Prostate gland (tissue), 2 donors: Measurements from ENCODE around the gene HNRNPUL1.

Experiments
- CTCF ChIP-seq, 4 experiments: fragments of 200-600 bp in 2 of 4; fragments of 450-650 bp in 2 of 4; sonication (generic) in 2 of 4; IDR thresholded peaks; 1 replicate in 3 of 4; 2 replicates in 1 of 4; pipeline ENCODE4 v1.5.1; 2016 to 2019; ENCODE audit warnings: antibody characterized with exemption in 4 of 4, mild to moderate bottlenecking in 2 of 4, moderate library complexity in 2 of 4
- POLR2A ChIP-seq: fragments of 450-650 bp; IDR thresholded peaks from one replicate; pipeline ENCODE4 v1.6.1; 2016; ENCODE audit warnings: antibody characterized with exemption, mild to moderate bottlenecking
- POLR2AphosphoS5 ChIP-seq: sonication (generic); formaldehyde crosslinking; IDR thresholded peaks from one replicate; pipeline ENCODE4 v1.6.1; 2017; ENCODE audit warnings: antibody characterized with exemption

- TF ChIP-seq POLR2A (peak; percentile 41), CTCF (IDR thresholded peaks at IDR 0.05) (no peak), POLR2AphosphoS5 (no peak)
Observed at GRCh38 chr19:41264581-41265394, 616 bp downstream of the HNRNPUL1 start.
